Measurements from ENCODE around the gene TMEM52.

Gene TMEM52

DNA sequence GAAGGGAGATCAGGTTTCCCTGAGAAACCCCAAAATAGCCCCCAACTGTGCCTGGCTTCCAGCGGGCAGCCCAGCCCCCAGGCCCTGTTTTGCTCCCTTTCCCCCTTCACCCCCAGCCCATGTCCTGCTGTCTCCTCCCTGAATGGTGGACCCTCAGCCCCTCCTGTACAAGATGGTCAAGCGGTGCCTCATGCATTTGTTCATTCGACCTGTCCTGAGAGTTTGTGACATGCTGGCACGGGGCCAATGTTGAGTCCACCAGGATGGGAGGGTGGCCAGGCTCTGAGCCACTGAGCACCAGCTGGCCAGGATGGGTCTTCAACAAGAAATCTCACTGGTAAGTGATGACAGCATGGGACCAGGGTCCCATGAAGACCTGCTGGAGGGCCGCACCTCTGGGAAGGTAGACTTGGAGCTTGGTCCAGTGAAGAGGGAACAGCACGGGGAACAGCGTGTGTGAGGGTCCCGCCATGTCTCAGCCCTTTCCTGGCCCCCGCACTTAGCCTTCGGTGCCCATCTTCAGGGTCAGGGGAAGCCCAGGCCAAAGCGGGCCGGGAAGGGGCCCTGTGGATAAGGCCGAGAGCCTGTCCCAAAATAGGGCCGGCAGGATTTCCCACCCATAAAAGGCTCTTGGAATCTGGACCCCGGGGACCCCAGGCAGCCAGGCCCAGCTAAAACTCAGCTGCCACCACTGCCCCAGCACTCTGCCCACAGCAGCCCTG, 3.9 kb downstream of the TMEM52 start, which contains the start of gene CALML6:
CALML6 (plus strand) TSS at position 290 of the 722 bp plus-strand sequence; CDS start at position 311, 21 bp downstream.
- no peak for DNase-seq (ENCODE audit: low read depth)

DNA sequence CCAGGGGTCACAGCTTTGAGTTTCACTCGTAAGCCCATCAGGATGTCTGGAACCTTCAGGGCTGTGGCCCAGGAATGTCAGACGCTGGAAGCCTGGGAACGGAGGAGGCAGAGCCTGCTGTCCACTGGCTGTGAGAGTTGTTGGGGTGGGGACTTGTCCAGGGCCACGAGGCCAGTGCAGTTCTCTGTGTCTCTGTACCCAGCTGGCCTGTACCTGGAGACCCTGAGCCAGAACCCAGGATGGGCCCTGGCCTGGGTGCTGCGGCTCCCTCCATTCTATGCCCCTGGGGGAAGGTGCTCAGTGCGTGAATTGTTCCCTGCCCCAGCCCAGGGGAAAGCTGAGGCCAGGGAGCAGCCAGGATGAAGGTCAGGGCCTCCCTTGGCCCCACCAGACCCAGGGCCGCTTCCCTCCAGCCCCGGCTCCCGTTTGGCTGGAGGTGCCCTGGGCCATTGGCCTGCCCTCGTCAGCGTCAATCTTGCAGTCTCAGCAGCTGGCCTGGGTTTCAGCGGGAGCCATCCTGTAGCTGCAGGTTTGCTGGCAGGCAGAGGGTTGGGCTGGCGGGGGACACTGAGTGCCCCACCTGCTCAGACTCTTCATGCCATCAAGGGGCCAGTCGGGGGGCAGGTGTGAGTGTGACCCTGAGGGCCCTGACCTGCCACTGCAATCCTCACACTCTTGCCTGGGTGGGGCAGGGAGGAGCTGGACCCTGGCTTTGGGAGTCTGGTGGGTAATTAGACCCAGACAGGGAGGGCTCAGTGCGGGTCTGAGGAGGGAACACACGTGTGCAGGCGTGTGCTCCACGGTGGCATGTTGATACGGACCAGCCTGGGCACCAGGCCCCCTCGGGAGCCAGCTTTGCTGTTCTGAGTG, 4.7 kb downstream of the TMEM52 start:
- DNase-seq (ENCODE audit: low read depth), result no peak

GRCh38 chr1:1911350-1912041, 7.6 kb downstream of the TMEM52 start:
- no peak for DNase-seq (ENCODE audit: low read depth)

DNA sequence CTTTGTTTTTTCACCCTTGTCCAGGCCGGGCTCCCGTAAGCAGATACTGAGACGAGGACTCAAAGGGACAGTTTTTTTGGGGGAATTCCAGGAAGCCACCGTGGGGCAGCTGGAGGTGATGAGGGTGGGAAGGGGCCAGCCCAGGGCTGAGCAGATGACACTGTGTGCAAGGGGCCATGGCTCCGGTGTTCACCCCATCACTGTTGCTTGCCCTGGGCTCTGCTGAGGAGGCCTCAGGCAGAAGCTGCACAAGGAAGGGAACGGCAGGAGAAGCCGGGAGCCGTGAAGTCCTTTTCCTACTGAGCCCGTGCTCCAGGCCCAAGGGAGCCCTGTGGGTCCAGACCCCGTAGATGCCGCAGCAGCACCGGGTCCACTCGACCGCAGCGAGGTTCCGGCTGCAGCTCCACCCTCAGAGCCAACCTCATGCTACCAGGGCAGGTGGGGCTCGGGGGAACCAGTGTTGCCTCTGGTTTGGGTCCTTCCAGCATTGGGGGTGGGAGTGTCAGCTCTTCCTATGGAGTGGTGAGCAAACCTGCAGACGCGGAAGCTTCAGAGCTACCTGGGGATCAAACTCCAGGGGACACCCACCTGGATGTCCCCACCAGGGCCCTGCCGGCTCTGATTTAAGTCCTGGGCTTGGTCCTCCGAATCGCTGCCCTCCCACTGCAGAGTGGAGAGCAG, 8.3 kb downstream of the TMEM52 start:
- DNase-seq (ENCODE audit: low read depth), result no peak

- DNase-seq (ENCODE audit: low read depth), result no peak
These were observed 9.0 kb downstream of the TMEM52 start for GRCh38 chr1:1910033-1910465.

DNA sequence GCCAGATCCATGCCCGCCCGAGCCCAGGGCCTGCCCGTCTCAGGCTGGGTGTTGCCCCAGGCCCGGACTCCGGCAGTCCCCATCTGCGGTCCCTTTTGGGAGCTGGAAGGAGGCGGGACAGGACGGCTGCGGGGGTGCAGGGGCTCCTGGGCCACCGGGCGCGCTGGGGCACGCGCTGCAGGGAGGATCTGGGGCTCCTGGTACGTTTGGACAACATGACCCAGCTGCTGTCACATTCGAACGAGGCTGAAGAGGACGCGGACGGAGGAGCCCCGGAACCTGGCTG, 10.6 kb downstream of the TMEM52 start:
- no peak for DNase-seq (ENCODE audit: low read depth)

- DNase-seq (ENCODE audit: low read depth), result no peak
These were observed 11.9 kb downstream of the TMEM52 start for GRCh38 chr1:1907098-1907736.

DNA sequence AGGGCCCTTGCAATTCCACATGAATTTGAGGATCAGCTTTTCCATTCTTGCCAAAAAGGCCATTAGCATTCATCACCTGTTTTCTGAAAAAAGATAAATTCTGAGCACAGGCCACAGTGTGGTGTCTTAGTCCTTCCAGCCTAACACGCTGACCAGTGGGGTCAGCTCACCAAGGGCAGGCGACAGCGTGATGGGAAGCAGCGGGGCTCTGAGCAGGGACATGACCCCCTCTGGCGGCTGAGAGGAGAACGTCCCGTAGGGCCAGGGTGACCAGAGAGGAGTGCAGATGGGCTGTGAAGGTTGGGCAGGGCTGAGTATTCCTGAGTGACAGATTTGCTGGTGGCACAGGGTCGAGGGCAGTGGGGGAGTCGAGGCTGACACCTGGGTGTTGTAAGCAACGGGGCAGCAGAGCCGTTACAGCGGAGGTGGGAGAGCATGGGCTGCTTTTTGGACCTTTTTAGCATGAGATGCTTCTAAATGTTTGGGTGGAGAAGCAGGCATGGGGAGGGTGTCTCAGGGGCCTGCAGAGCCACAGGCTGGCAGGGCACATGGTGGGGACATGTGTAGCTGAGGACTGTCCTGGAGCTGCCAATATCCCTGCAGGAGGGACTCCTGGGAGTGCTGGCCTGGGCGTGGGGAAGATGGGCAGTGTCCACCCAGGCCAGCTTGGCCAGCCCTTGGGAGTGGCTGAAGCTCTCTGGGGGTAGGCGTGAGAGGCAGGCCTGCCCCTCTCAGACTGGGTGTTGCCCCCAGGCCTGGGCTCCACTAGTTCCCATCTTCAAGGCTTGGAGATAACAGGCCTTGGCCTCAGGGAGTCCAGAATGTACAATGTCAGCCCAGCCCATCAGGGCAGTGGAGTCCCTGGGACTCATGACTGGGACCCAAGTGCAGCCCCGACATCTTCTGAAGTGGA, 12.6 kb downstream of the TMEM52 start:
- DNase-seq (ENCODE audit: low read depth), result peak; percentile 69

DNA sequence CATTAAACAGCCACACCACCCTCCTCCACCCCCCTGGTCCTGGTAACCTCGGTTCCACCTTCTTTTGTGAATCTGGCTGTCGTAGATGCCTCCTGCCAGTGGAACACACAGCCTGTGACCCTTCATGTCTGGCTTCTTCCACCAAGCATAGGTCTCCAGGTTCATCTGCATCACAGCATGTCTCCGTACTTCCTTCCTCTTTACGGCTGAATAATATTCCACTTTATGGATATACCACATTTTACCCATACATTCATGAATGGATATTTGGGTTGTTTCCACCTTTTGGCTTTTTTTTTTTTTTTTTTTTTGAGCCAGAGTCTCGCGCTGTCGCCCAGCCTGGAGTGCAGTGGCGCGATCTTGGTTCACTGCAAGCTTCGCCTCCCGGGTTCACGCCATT, 15.9 kb downstream of the TMEM52 start:
- DNase-seq (ENCODE audit: low read depth), result no peak

DNA sequence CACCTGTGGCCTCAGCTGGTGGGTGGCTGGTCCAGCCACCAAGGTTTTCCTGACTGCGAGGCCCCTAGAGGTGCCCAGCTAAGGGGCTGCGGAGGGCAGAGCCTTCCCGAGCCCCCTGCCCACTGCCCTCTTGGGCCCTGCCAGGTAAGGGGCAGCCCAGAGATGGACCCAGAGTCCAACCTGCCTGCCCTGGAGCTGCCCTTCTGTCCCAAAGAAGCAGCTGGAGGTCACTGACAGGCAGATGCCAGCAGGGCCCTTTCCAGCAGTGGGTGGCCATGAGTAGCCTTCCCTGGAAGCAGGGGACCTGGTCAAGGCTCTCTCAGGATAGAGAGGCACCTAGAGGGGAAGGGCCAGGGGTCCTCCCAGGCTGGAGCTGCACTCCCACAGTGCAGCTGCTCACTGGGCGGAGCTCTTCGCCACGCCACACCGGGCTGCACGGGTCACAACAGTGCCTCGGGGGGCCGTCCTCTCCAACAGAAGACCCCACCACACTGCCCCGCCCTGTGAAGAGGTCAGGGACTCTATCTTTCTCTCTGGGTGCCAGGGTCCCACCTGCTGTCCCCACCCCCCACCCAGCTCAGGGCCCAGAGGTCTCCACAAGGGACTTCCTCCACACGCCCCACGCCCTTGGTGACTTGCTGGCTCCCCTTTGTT, 17.3 kb downstream of the TMEM52 start:
- no peak for DNase-seq (ENCODE audit: low read depth)

DNA sequence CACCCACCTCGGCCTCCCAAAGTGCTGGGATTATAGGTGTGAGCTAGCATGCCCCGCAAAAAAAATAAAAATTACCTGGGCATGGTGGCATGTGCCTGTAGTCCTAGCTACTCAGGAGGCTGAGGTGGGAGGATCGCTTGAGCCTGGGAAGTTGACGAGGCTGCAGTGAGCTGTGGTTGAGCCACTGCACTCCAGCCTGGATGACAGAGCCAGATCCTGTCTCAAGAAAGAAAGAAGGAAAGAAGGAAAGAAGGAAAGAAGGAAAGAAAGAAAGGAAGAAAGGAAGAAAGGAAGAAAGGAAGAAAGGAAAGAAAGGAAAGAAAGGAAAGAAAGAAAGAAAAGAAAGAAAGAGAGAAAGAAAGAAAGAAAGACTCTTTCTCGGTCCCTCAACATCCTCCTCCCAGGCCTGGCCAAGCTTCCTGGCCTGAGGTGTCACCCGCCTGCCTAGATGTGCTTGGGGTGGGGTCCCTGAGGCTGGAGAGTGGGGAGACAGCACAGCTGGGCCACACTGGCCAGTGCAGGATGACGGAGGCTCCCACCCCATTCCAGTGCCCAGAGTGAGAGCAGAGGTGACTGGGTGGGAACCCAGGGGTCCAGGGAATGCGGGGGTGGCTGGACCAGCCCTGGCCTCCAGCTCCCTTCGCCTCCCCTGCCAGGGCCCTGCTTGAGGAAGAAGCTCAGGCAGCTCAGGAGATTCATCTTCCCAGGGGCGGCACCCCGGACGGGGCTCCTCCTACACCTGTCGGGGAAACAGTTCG, 18.0 kb downstream of the TMEM52 start:
- DNase-seq (ENCODE audit: low read depth), result no peak

- DNase-seq (ENCODE audit: low read depth), result no peak
These were observed 19.1 kb downstream of the TMEM52 start for GRCh38 chr1:1899967-1900327.

DNA sequence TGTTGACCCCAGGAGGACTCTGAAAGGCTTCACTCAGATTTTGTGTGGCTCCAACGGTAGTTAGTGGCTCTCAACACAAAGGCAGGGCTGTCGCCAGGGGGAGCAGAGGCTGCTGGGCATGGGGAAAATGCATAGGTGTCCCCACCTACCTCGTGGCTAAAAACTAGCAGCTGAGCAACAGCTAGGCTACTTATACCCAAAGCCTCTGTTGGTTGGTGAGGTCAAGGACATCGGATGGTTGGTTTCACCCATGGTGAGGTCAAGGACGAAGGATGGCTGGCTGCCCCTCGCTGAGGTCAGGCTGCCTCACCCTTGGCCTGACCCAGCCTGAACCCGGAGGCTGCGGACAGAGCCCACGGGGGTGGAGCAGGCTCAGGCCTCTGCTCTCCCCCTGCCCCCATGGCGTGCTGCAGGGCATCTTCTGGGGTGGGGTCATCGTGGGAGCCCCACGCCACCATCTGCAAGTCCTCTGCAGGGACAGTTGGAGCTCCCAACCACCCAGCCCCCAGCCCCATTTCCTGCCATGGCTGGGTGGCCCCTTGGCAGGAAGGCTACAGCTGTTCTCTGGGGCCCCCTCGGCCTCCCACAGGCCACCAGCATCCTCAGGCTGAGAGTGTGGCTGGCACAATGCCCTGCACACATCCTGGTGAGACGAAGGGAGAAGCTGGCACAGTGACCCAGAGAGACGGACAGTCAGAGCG, 19.7 kb downstream of the TMEM52 start:
- DNase-seq (ENCODE audit: low read depth), result no peak

DNA sequence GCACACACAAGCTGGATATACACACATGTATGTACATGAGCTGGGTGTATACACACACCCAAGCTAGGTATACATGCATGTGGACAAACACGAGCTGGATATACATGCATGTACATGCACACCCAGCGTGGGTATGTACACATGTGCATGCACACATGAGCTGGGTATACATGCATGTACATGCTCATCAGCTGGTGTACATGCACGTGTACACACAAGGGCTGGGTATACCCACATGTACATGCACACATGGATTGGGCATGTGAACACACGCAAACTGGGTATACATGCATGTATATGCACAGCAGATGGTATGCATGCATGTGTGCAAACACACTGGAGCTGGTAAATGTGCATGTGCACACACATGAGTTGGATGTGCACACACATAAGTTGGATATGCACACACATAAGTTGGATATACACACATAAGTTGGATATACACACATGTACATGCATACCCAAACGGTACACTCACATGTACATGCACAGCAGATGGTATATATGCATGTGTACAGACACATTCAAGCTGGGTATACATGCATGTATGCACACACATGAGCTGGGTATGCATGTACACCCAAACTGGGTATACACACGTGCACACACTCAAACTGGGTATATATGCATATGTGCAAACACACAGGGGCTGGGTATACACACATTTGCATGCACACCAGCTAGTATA, 20.7 kb downstream of the TMEM52 start:
- no peak for DNase-seq (ENCODE audit: low read depth)

DNA sequence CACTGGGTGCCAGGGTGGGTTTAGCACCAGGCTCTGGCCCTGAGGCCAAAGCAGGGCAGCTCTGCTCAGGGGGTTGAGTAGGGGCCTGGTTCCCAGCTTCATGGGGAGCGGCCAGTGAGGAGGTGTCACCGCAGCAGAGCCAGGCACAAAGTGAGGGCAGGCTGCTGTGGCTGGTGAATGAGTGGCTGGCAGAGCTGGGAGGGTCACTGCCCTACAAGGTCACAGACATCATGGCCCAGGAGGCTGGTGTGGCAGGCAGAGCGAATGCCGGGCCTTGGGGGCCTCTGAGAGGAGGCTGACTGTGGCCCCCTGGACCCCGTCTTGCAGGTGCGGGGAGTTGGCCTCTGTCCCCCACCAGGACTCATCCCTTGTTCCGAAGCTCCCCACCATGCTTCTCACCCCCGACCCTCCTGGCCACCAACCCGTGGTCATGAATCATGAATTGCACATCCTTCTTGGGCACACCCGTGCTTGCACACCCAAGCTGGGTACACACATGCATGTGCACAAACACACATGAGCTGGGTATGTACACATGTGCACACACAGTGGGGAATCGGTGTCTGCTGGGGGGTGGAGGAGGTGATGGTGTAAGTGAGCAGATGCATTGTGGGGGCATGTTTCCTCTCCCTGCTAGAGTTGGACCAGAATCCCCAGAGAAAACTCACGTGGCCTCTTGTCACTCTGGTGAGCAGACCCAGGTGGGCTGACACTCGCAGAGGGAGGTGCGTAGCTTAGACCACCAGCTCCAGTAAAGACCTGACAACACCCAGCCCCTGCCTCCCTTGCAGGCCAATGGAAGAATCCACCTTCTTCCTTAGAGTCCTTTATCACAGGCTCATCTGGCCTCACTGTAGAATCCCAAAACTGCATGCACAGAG, 23.4 kb downstream of the TMEM52 start:
- DNase-seq (ENCODE audit: low read depth), result no peak

- DNase-seq (ENCODE audit: low read depth), result no peak
These were observed 24.0 kb downstream of the TMEM52 start for GRCh38 chr1:1895060-1895418.

DNA sequence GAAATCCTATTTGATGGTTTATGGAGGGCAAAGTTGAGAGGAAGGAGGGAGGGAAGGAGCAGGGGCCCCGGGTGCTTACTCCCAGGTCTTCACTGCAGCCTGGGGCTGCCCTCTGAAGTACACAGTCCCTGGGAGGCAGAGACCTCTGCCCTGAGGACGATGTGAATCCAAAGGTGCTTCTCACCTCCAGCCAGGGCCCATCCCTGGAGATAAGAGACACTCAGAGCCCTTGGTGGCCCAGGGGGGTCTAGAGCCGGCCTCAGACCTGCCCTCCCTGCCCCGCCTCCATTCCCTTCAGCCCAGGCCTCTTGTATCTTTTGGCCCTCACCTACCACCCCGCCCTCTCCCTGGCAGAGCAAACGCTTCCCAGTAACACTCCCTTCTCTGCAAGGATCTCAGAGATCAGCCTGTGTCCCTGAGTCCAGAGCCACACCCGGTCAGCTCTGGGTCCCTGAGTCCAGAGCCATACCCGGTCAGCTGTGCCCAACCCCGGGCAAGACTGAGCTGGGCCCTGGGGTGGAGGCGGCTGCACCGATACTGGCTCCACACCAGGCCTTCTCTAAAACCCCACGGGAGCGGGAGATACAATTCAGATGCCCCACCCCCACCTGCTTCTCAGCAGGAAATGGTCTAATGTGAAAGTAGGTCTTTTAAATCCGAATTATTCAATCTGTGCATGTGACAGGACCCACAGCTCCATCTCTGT, 24.6 kb downstream of the TMEM52 start:
- DNase-seq (ENCODE audit: low read depth), result no peak

All from iris pigment epithelial cell (primary cell).